MM.1S (cell line): ENCODE results near the gene HRH3.

ENCODE experiments used
- DNase-seq: peaks from one replicate; pipeline ENCODE4 v3.0.0-alpha.2; 2015
- H2AFZ ChIP-seq: fragments of 300-600 bp; sonication (generic); 2 replicates; pipeline ENCODE4 v1.6.0; 2016; ENCODE audit warnings: antibody characterized with exemption, low read length
- H3F3A ChIP-seq: fragments of 300-600 bp; sonication (generic); 2 replicates; pipeline ENCODE4 v1.6.1; 2016; ENCODE audit warnings: mild to moderate bottlenecking, antibody characterized with exemption, low read length, moderate library complexity, mixed read lengths; ENCODE audit not compliant: insufficient read depth
- H3K27ac ChIP-seq: fragments of 300-600 bp; sonication (generic); 2 replicates; pipeline ENCODE4 v1.5.1; 2016; ENCODE audit warnings: mild to moderate bottlenecking, low read length
- H3K27me3 ChIP-seq: fragments of 300-600 bp; sonication (generic); replicated peaks from 2 replicates; pipeline ENCODE4 v1.6.0; 2016; ENCODE audit warnings: low read length; ENCODE audit not compliant: insufficient read depth
- H3K36me3 ChIP-seq: fragments of 300-600 bp; sonication (generic); replicated peaks from 2 replicates; pipeline ENCODE4 v1.6.1; 2016; ENCODE audit warnings: mild to moderate bottlenecking, low read length, mixed read lengths; ENCODE audit not compliant: insufficient read depth
- H3K4me1 ChIP-seq: fragments of 300-600 bp; sonication (generic); 2 replicates; pipeline ENCODE4 v1.6.1; 2016; ENCODE audit warnings: low read length, mixed read lengths
- H3K4me2 ChIP-seq: fragments of 300-600 bp; sonication (generic); 2 replicates; pipeline ENCODE4 v1.6.0; 2016; ENCODE audit warnings: low read depth, low read length
- H3K4me3 ChIP-seq: fragments of 300-600 bp; sonication (generic); 2 replicates; pipeline ENCODE4 v1.5.1; 2016; ENCODE audit warnings: low read length, mixed read lengths
- H3K79me2 ChIP-seq: fragments of 300-600 bp; sonication (generic); 2 replicates; pipeline ENCODE4 v1.6.1; 2016; ENCODE audit warnings: mixed run types, low read length, mixed read lengths
- H3K9ac ChIP-seq: fragments of 300-600 bp; sonication (generic); 2 replicates; pipeline ENCODE4 v1.6.1; 2016; ENCODE audit warnings: low read length, mixed read lengths
- H3K9me2 ChIP-seq: fragments of 300-600 bp; sonication (generic); replicated peaks from 2 replicates; pipeline ENCODE4 v1.6.1; 2016; ENCODE audit warnings: mild to moderate bottlenecking, low read length, mixed read lengths; ENCODE audit not compliant: insufficient read depth
- H3K9me3 ChIP-seq: fragments of 300-600 bp; sonication (generic); replicated peaks from 2 replicates; pipeline ENCODE4 v1.6.1; 2016; ENCODE audit warnings: mild to moderate bottlenecking, low read length, mixed read lengths; ENCODE audit not compliant: insufficient read depth
- H4K20me1 ChIP-seq: fragments of 300-600 bp; sonication (generic); 2 replicates; pipeline ENCODE4 v1.6.1; 2016; ENCODE audit warnings: mild to moderate bottlenecking, low read length, moderate library complexity, mixed read lengths; ENCODE audit not compliant: insufficient read depth
- CTCF ChIP-seq: fragments of 300-600 bp; sonication (generic); IDR thresholded peaks from 2 replicates; pipeline ENCODE4 v1.5.1; 2016; ENCODE audit warnings: antibody characterized with exemption, low read length, mixed read lengths
- EZH2 ChIP-seq: fragments of 300-600 bp; sonication (generic); optimal IDR thresholded peaks from 2 replicates; pipeline ENCODE3; 2017; ENCODE audit warnings: low read depth, mild to moderate bottlenecking, antibody characterized with exemption, low read length, mixed read lengths
- EZH2phosphoT487 ChIP-seq: fragments of 300-600 bp; sonication (generic); IDR thresholded peaks from 2 replicates; pipeline ENCODE4 v1.6.1; 2018; ENCODE audit warnings: antibody characterized with exemption, low read length

Gene HRH3

GRCh38 chr20:62224113-62224855 lies 4.2 kb upstream of the HRH3 start:
- H3K9me2 ChIP-seq, result no peaks in the 10 kb centered on the region
- no peaks in the 10 kb centered on the region for H3K4me1 ChIP-seq
- no peak overlapping the region for H3K4me2 ChIP-seq
- H3K79me2 ChIP-seq, result no peaks in the 10 kb centered on the region
- TF ChIP-seq EZH2phosphoT487 (no peak), EZH2 (no peak), CTCF (no peak)
- no peak overlapping the region for H3K27ac ChIP-seq
- H4K20me1 ChIP-seq, result 0 out of 2 replicates have a peak, but pooled peaks cover 3% of the 10 kb centered on the region
- H2AFZ ChIP-seq, result no peak overlapping the region
- H3F3A ChIP-seq, result no peaks in the 10 kb centered on the region
- H3K9ac ChIP-seq, result no peak overlapping the region
- DNase-seq, result no peak
- no peaks in the 10 kb centered on the region for H3K9me3 ChIP-seq
- H3K4me3 ChIP-seq, result no peak overlapping the region
- no peaks in the 10 kb centered on the region for H3K36me3 ChIP-seq
- H3K27me3 ChIP-seq, result peaks cover 87% of the 10 kb centered on the region

- DNase-seq, result no peak
- H3K4me1 ChIP-seq, result no peaks in the 10 kb centered on the region
- no peaks in the 10 kb centered on the region for H3K79me2 ChIP-seq
- no peak overlapping the region for H2AFZ ChIP-seq
- H3F3A ChIP-seq, result no peaks in the 10 kb centered on the region
- H3K9me3 ChIP-seq, result no peaks in the 10 kb centered on the region
- no peak overlapping the region for H3K4me3 ChIP-seq
- no peak for TF ChIP-seq CTCF
- TF ChIP-seq EZH2phosphoT487, result no peak
- TF ChIP-seq EZH2, result no peak
- H3K9me2 ChIP-seq, result no peaks in the 10 kb centered on the region
- no peaks in the 10 kb centered on the region for H3K36me3 ChIP-seq
- H3K4me2 ChIP-seq, result no peak overlapping the region
- H4K20me1 ChIP-seq, result 0 out of 2 replicates have a peak, but pooled peaks cover 3% of the 10 kb centered on the region
- H3K9ac ChIP-seq, result no peak overlapping the region
- no peak overlapping the region for H3K27ac ChIP-seq
- H3K27me3 ChIP-seq, result peaks cover 92% of the 10 kb centered on the region
Observed at GRCh38 chr20:62223571-62223970, 3.5 kb upstream of the HRH3 start.

GRCh38 chr20:62222972-62223371 lies 2.9 kb upstream of the HRH3 start:
- 0 out of 2 replicates have a peak, but pooled peaks cover 3% of the 10 kb centered on the region for H4K20me1 ChIP-seq
- no peak for TF ChIP-seq EZH2
- no peak for TF ChIP-seq EZH2phosphoT487
- TF ChIP-seq CTCF, result no peak
- H3K4me1 ChIP-seq, result no peaks in the 10 kb centered on the region
- H3K4me3 ChIP-seq, result no peak overlapping the region
- no peak overlapping the region for H3K4me2 ChIP-seq
- no peak for DNase-seq
- no peak overlapping the region for H3K27ac ChIP-seq
- no peak overlapping the region for H3K9ac ChIP-seq
- no peaks in the 10 kb centered on the region for H3K36me3 ChIP-seq
- H2AFZ ChIP-seq, result no peak overlapping the region
- H3K27me3 ChIP-seq, result peaks cover 92% of the 10 kb centered on the region
- H3K9me2 ChIP-seq, result no peaks in the 10 kb centered on the region
- no peaks in the 10 kb centered on the region for H3K9me3 ChIP-seq
- no peaks in the 10 kb centered on the region for H3K79me2 ChIP-seq
- no peaks in the 10 kb centered on the region for H3F3A ChIP-seq
